ENCODE data around the gene SCAPER. TPM values are rescaled to one million over a fixed set of nuclear protein-coding genes. Genes with fewer than 3 reads are reported as not detected.

SCAPER gene
- total and polyA plus RNA-seq, 2 of the 4 experiments (the other 2 are of a cell fraction) = 2.9 to 9.7 TPM

GRCh38 chr15:76553564-76553963, 351.6 kb downstream of the SCAPER start:
- H3K18ac ChIP-seq (ENCODE audit: low read depth, low read length) = no peak overlapping the region
- peaks cover 6% of the 10 kb centered on the region; the same call in 1 of the 2 replicates for H3K9me1 ChIP-seq (ENCODE audit: insufficient read depth, low read length)
- H2BK15ac ChIP-seq (ENCODE audit: low read depth, low read length) = no peak overlapping the region
- no CpG with 5 or more reads among the region's 2 CpGs for WGBS, 2 experiments (ENCODE audit: extremely low coverage in 2 of 2, insufficient read length in 1 of 2)
- H4K91ac ChIP-seq (ENCODE audit: insufficient read depth, low read depth, low read length) = no peak overlapping the region
- H2BK20ac ChIP-seq (ENCODE audit: low read depth, low read length) = no peak overlapping the region
- H2AFZ ChIP-seq (replicated peaks; ENCODE audit: low read length, poor library complexity) = no peak overlapping the region
- no peak overlapping the region for H2BK120ac ChIP-seq (ENCODE audit: low read depth, low read length)
- H3K27me3 ChIP-seq (ENCODE audit: control insufficient read depth, insufficient read depth, low read length) = no peaks in the 10 kb centered on the region
- DNase-seq (no peak), ATAC-seq (ENCODE audit: low read depth) (no peak)
- intact Hi-C loops (cut with micrococcal nuclease) (no loop called here), dilution Hi-C loops (cut with HindIII; ENCODE audit: low sequenced_read_pairs, unreplicated experiment) (no loop called here), in situ Hi-C loops (cut with MboI; ENCODE audit: low sequenced_read_pairs) (no loop called here)
- no peaks in the 10 kb centered on the region; the same call in 1 of the 2 replicates for H3K9me3 ChIP-seq (ENCODE audit: control insufficient read depth, insufficient read depth, low read length)
- H3K27ac ChIP-seq (ENCODE audit: insufficient read depth, low read length) = no peak overlapping the region
- no peak overlapping the region for H3K4ac ChIP-seq (ENCODE audit: low read depth, low read length)
- H3K56ac ChIP-seq (ENCODE audit: extremely low read depth, insufficient read depth, low read length) = no peak overlapping the region
- TF ChIP-seq MAFK (IDR thresholded peaks at IDR 0.05; ENCODE audit: low read depth, low read length) (no peak), MXI1 (IDR thresholded peaks at IDR 0.05; ENCODE audit: borderline replicate concordance, low read depth, low read length) (no peak), NFE2L2 (IDR thresholded peaks at IDR 0.05; ENCODE audit: low read depth, low read length) (no peak), ELK1 (IDR thresholded peaks at IDR 0.05; ENCODE audit: borderline replicate concordance, low read depth, low read length) (no peak), BHLHE40 (IDR thresholded peaks at IDR 0.05; ENCODE audit: low read depth, low read length) (no peak), POLR2A (IDR thresholded peaks at IDR 0.05; ENCODE audit: low read depth, low read length) (no peak), RFX5 (IDR thresholded peaks at IDR 0.05; ENCODE audit: low read depth, low read length) (no peak), MAZ (IDR thresholded peaks at IDR 0.05; ENCODE audit: borderline replicate concordance, low read depth, low read length) (no peak), CEBPB (IDR thresholded peaks at IDR 0.05; ENCODE audit: low read depth, low read length) (no peak), SMC3 (IDR thresholded peaks at IDR 0.05; ENCODE audit: low read depth, low read length) (no peak), FOS (IDR thresholded peaks at IDR 0.05; ENCODE audit: low read depth, low read length) (no peak), CHD1 (IDR thresholded peaks at IDR 0.05; ENCODE audit: low read depth, low read length) (no peak), RAD21 (IDR thresholded peaks at IDR 0.05; ENCODE audit: low read length) (no peak), RCOR1 (IDR thresholded peaks at IDR 0.05; ENCODE audit: insufficient replicate concordance, low read length) (no peak)
- TF ChIP-seq, protein P1, sequence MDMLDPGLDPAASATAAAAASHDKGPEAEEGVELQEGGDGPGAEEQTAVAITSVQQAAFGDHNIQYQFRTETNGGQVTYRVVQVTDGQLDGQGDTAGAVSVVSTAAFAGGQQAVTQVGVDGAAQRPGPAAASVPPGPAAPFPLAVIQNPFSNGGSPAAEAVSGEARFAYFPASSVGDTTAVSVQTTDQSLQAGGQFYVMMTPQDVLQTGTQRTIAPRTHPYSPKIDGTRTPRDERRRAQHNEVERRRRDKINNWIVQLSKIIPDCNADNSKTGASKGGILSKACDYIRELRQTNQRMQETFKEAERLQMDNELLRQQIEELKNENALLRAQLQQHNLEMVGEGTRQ (IDR thresholded peaks at IDR 0.05; ENCODE audit: low read depth, low read length) = no peak
- TF ChIP-seq, protein P2, sequence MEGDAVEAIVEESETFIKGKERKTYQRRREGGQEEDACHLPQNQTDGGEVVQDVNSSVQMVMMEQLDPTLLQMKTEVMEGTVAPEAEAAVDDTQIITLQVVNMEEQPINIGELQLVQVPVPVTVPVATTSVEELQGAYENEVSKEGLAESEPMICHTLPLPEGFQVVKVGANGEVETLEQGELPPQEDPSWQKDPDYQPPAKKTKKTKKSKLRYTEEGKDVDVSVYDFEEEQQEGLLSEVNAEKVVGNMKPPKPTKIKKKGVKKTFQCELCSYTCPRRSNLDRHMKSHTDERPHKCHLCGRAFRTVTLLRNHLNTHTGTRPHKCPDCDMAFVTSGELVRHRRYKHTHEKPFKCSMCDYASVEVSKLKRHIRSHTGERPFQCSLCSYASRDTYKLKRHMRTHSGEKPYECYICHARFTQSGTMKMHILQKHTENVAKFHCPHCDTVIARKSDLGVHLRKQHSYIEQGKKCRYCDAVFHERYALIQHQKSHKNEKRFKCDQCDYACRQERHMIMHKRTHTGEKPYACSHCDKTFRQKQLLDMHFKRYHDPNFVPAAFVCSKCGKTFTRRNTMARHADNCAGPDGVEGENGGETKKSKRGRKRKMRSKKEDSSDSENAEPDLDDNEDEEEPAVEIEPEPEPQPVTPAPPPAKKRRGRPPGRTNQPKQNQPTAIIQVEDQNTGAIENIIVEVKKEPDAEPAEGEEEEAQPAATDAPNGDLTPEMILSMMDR (conservative IDR thresholded peaks at IDR 0.05; ENCODE audit: low read depth, low read length) = no peak
- H2AK9ac ChIP-seq (replicated peaks; ENCODE audit: low read depth, low read length, poor library complexity) = no peak overlapping the region
- no peak overlapping the region for H3K23ac ChIP-seq (ENCODE audit: low read depth, low read length)
- H3K4me1 ChIP-seq (ENCODE audit: control insufficient read depth, insufficient read depth, low read length) = no peaks in the 10 kb centered on the region
- no peak overlapping the region for H3K4me3 ChIP-seq (ENCODE audit: insufficient read depth, low read depth, low read length)
- no peak overlapping the region for H3K14ac ChIP-seq (replicated peaks; ENCODE audit: low read depth, low read length)
- H3K79me1 ChIP-seq (ENCODE audit: low read depth in 1 of 2, low read length in 2 of 2) = no peaks in the 10 kb centered on the region
- H2AK5ac ChIP-seq (ENCODE audit: low read depth, low read length) = no peak overlapping the region
- H4K5ac ChIP-seq (ENCODE audit: low read depth, low read length) = no peak overlapping the region
- H3K36me3 ChIP-seq (ENCODE audit: control insufficient read depth, insufficient read depth, low read length) = no peaks in the 10 kb centered on the region
- no TSS peak for BruUV-seq (replicated peaks)
- H4K20me1 ChIP-seq (ENCODE audit: insufficient read depth, low read length) = 0 out of 2 replicates have a peak, but pooled peaks cover 4% of the 10 kb centered on the region
- POLR2A ChIA-PET (ENCODE audit: unreplicated experiment) = no interaction called here
- H3K4me2 ChIP-seq (ENCODE audit: low read depth, low read length) = no peak overlapping the region
- no peak overlapping the region for H3K9ac ChIP-seq (ENCODE audit: low read depth, low read length)
- H4K8ac ChIP-seq (ENCODE audit: low read depth in 2 of 2, low read length in 2 of 2) = no peak overlapping the region
- CTCF ChIA-PET = no interaction called here
- H2BK5ac ChIP-seq (ENCODE audit: low read depth, low read length, poor library complexity, severe bottlenecking) = no peak overlapping the region
